Raji (cell line): ENCODE data around the gene PNMA3.

Experiments
- POLR2A ChIP-seq: IDR thresholded peaks from 2 replicates; pipeline ENCODE4 v1.6.1; 2011; ENCODE audit warnings: low read depth, low read length, control low read depth; ENCODE audit not compliant: insufficient read depth

Gene PNMA3, protein sequence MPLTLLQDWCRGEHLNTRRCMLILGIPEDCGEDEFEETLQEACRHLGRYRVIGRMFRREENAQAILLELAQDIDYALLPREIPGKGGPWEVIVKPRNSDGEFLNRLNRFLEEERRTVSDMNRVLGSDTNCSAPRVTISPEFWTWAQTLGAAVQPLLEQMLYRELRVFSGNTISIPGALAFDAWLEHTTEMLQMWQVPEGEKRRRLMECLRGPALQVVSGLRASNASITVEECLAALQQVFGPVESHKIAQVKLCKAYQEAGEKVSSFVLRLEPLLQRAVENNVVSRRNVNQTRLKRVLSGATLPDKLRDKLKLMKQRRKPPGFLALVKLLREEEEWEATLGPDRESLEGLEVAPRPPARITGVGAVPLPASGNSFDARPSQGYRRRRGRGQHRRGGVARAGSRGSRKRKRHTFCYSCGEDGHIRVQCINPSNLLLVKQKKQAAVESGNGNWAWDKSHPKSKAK

DNA sequence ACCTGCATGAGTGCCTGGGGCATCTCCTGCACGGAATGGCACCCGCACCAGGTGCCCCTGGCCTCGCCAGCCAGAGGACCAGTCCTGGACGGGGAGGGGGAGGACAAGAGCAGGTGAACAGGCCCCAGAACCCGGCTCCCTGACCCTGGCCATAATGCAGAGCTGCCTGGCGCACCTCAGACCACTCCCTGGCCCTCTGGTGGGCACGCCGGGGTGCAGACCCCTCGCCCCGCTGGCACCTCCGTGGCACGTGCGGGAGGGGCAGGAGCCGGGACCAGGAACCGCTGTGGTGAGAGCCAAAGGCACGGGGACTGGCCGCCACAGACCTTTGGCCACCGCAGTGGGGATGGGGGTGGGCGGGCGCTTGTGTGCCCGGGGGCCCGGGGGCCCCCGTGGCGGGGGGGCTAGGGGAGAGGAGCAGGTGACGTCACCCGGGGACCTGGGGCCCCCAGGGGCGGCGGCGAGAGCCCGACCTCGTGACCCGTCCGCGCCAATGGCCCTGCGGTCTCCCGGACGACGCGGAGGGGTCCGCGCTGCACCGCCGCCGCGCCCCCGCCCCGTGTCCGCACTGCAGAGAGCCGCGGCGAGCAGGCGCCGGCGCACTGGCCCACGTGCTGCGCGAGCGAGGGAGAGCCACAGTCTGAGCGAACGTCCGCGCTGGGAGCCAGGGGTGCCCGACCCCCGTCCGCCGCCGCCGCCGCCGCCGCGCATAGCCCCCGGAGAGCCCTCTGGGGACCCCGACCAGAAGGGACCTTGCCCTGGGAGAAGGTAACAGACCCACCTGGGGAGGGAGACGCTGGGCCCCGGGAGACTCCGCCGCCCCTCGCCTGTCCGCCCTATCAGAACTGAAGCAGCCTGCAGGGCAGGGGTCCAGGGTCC is at the start of gene PNMA3:
TSS of gene PNMA3 (plus strand) at position 600 of the 879 bp plus-strand sequence. CDS start 586 bp downstream, outside the sequence.
- no peak for TF ChIP-seq POLR2A

DNA sequence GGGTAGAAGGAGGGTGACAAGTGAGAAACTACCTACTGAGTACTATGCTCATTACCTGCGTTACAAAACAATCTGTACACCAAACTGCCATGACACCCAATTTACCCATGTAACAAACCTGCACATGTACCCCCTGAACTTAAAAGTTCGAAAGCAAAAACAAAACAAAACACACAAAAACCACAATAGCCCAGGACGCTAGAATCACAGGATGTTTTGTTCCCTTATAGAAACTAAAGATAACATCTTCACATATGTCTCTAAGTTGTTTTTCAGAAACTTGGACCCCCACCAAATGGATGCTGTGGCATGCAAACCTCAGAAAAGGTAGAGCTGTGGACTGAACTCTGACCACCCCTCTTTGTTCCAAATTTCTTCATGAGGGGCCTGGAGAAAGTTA is 37.1 kb upstream of the PNMA3 start:
- no peak for TF ChIP-seq POLR2A

DNA sequence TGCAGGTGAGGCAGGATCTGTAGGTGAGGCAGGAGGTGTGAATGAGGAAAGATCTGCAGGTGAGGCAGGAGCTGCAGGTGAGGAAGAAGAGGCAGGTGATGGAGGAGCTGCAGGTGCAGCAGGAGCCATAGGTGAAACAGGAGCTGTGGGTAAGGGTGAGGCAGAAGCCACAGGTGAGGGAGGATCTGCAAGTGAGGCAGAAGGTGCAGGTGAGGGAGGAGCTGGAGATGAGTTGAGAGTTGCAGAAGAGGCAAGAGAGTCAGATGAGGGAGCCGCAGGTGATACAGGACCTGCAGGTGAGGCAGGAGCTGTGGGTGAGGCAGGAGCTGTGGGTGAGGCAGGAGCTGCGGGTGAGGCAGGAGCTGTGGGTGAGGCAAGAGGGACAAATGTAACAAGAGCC is 27.1 kb upstream of the PNMA3 start:
- TF ChIP-seq POLR2A: no peak

DNA sequence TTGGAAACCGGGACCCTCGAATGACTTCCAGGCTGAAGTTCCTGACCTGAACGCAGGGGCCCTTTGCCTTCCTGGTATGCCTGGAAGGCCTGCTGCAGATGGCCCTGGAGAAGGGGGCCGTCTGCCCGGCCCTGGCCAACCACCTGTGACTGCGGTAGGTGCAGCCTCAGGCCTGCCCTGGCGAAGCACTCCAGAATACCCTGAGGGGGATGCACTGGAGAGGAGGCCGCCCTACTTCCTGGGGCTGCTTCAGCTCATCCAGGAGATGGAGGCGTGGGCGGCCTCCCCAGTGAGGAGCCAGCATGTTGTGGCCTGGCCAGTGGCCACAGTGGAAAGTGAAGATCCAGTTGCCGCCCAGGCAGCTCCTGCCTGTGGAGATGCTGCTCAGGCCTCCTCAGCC is 26.4 kb upstream of the PNMA3 start:
- no peak for TF ChIP-seq POLR2A

DNA sequence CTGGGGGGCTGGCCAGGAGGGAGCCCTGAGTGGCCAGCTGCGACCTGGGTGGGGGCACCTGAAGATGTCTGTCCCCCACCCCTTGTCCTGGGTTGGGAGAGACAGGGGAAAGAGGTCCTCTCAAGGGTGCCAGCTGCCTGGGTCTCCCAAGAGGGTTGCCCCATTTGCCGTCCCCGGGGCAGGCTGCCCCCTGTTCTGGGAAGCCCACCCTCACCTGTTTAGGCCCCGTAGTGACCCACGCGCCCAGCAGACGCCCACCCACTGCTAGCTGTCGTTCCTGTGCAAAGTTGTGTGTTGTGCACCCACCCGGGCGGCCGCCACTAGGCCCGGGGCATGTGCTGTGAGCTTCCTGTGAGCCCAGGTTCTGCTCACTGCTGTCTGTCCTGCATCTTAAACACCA is 25.5 kb upstream of the PNMA3 start:
- TF ChIP-seq POLR2A: no peak

DNA sequence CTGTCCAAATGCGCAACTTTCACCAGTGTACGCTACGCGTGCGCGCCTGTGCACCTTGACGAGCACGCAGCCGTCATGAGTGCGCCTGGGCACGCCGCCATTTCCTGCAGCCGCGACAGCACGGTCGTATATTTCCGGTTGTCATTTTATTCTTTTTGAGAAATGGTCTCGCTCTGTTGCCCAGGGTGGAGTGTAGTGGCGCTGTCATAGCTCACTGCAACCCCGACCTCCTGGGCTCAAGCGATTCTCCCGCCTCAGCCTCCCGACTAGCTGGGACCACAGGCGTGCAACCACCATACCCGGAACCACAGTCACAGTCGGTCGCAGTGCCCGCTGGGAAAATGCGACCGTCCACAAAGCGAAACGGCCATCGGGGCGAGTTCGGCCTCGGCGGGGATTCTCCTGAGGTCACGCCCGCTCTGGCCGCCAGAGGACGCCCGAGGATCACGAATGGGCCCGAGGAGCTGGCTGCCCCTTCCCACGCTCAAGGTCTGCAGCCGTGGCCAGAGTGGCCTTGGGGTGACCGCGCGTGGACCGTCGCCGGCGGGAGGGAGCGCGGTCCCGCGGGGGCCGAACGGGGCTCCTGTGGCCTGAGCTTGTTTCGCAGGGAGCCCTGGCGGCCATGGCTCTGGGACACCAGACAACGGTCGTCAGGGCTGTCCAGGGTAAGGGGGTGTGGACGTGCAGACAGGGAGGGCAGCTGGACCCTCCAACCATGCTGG is 23.7 kb upstream of the PNMA3 start:
- TF ChIP-seq POLR2A: no peak

DNA sequence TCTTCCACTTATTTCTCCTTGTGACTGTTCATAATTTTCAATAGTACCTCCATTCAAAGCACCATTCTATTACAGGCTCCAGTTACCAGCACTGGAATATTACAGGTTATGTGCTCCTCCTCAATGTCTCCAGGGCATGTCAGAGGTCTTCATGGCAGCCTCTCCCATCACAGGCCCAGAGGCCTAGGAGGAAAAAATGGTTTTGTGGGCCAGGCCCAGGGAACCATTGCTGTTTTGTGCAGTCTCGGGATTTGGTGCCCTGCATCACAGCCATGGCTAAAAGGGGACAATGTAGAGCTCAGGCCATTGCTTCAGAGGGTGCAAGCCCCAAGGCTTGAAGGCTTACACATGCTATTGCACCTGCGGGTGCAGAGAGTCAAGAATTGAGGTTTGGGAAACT is 7.2 kb upstream of the PNMA3 start:
- no peak for TF ChIP-seq POLR2A

DNA sequence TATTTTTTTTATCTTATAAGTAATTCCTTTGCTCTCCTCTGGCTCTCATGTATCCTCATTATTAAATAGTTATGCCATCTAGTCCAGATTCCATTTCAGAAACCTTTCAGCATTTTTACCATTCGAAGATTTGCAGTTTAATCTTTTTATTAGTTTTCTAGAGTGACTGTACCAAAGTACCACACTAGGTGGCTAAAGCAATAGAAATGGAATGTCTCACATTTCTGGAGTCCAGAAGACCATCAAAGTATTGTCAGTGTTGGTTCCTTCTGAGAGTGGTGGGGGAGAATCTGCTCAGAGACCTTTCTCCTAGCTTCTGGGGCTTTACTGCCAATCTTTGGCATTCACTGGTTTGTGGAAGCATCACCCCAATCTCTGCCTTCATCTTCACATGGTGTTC is 3.7 kb upstream of the PNMA3 start:
- no peak for TF ChIP-seq POLR2A

DNA sequence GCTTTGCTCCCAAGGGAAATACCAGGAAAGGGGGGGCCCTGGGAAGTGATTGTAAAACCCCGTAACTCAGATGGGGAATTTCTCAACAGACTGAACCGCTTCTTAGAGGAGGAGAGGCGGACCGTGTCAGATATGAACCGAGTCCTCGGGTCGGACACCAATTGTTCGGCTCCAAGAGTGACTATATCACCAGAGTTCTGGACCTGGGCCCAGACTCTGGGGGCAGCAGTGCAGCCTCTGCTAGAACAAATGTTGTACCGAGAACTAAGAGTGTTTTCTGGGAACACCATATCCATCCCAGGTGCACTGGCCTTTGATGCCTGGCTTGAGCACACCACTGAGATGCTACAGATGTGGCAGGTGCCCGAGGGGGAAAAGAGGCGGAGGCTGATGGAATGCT is 1.0 kb downstream of the PNMA3 start:
- no peak for TF ChIP-seq POLR2A

DNA sequence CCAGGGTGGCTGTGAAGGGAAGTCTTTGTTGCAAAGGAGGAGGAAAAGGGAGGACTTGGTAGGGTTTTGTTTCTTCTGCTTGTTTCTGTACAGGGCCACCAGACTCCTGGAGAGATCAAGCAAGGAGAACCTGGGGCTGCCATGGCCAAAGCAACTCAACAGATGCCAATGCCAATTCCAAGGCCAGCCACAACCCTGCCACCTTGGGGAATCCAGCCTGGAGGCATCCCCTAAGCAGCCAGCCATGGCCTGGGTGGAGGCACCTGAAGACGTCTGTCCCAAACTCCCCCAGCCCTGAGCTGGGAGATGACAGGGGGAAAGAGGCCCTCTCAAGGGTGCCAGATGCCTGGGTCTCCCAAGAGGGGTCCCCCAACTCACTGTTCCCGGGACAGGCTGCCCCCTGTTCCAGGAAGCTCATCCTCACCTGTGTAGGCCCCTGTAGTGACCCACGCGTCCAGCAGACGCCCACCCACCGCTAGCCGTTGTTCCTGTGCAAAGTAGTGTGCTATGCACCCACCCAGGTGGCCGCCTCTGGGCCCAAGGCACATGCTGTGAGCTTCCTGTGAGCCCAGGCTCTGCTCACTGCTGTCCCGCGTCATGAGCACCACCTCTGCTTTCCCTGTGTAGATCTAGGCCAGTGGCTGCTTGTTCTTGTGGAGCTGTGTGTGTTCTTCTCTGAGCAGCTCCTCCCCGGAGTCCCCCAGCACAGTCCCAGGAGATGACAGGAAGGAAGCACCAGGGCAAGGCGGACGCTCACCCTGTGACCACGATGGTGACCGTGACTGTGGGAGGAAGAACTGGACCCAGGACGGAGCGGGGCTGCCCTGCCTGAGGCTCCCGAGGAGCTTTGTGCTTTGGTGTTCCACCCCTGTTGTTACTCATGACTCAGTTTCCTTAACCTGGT is 3.2 kb downstream of the PNMA3 start:
- TF ChIP-seq POLR2A: no peak

DNA sequence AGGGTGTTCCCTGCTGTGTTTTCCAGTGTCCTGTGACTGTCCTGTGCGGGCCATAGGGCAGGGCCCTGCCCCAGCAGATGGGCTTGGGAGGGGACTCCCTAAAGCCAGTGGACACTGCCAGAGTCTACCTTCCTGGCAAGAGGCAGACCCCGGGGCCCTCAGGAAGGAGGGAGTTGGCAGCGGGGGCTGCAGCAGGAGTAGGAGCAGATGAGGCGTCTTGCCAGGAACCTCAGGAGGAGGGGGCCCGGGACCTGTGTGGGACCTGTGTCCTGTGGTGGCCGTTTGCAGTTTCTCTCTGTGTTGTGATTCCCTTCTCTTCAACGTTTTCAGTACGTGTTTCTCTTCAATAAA is 3.8 kb downstream of the PNMA3 start:
- no peak for TF ChIP-seq POLR2A

DNA sequence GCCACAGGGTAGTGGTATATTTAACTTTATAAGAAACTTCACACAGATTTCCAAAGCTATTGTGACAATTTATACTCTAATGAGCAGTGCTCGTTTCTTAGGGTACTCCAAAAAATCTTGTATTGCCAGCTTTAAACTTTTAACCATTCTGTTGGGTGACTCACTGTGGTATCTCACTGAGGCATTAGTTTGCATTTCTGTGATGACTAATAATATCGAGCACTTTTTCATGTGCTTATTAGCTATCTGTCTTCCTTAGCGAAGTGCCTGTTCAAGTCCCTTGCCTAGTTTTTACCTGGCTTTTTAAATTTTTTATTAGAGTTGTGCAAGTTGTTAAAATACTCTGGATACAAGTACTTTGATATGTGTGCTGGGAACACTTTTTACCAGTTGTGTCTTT is 5.5 kb downstream of the PNMA3 start:
- no peak for TF ChIP-seq POLR2A

DNA sequence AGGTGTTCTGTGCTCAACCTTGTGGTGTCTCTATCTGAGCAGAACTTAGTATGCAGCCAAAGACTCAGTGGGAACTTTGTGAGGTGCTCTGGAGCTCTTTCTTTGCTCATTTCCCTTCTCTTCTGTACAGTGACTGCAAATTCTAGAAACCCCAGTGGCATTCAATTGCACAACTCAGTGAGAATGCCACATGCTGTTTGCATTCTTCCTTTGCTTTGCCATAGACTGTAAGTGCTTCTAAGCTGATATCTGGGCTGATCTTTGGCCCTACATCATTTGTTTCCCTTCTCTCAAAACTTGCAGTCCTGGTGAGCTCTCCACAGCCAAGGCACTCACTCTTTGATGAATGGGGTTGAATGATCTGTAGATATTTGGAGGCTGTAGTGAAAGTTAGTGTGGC is 7.0 kb downstream of the PNMA3 start:
- no peak for TF ChIP-seq POLR2A

DNA sequence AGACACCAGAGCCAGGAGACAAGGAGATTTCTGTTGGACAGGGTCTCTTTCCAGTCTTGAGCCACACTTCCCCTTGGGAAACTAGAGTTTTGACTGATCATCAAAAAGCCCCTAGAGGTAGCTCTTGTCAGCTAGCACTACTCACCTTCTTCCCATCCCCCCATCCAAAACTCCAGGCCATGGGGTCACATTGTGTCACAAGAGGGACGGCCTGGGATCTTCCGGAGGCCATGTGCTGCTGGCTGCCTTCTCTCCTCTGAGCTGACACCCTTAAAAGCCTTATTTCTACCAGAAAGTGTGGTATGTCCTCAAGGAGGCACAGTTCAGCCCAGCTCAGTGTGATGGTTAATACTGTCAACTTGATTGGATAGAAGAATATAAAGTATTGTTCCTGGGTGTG is 7.8 kb downstream of the PNMA3 start:
- no peak for TF ChIP-seq POLR2A
